AG09319 (cell line): ENCODE results near the gene PARN.
"Not testable (repeated sequence)": the region's sequence is repeated elsewhere in the genome, so short reads cannot be mapped to it uniquely, and the experiment has no call there.

Experiments
- DNase-seq: peaks from one replicate; pipeline ENCODE4 v3.0.0-alpha.2; 2010; ENCODE audit warnings: low read depth; ENCODE audit errors: extremely low read depth
- TF ChIP-seq, protein P1 (sequence below): IDR thresholded peaks from 2 replicates; pipeline ENCODE4 v1.5.1; 2011; ENCODE audit warnings: low read depth, mild to moderate bottlenecking, inconsistent platforms, low read length, moderate library complexity

The PARN gene

DNA sequence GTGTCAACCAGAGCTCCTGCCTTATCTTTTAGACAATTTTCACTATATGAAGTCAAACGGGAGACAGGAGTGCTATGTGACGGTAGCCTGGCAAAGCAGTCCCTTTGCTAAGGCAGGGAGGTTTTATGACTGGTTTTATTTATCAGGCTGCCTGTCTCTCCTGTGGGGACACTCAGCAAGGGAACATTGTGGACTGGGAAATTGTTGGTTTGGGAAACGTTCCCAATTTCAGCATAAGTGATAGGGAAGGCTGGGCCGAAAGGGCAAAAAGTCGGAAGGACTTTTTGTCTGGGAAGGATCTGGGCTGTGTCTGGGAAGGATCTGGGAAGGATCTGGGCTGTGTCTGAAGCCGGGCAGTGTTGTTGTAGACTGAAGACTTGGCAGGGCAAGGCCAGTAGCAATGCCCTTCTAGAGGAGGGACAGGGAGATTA, 211.2 kb downstream of the PARN start:
- DNase-seq, result no peak
- TF ChIP-seq, protein P1, sequence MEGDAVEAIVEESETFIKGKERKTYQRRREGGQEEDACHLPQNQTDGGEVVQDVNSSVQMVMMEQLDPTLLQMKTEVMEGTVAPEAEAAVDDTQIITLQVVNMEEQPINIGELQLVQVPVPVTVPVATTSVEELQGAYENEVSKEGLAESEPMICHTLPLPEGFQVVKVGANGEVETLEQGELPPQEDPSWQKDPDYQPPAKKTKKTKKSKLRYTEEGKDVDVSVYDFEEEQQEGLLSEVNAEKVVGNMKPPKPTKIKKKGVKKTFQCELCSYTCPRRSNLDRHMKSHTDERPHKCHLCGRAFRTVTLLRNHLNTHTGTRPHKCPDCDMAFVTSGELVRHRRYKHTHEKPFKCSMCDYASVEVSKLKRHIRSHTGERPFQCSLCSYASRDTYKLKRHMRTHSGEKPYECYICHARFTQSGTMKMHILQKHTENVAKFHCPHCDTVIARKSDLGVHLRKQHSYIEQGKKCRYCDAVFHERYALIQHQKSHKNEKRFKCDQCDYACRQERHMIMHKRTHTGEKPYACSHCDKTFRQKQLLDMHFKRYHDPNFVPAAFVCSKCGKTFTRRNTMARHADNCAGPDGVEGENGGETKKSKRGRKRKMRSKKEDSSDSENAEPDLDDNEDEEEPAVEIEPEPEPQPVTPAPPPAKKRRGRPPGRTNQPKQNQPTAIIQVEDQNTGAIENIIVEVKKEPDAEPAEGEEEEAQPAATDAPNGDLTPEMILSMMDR, result no peak

DNA sequence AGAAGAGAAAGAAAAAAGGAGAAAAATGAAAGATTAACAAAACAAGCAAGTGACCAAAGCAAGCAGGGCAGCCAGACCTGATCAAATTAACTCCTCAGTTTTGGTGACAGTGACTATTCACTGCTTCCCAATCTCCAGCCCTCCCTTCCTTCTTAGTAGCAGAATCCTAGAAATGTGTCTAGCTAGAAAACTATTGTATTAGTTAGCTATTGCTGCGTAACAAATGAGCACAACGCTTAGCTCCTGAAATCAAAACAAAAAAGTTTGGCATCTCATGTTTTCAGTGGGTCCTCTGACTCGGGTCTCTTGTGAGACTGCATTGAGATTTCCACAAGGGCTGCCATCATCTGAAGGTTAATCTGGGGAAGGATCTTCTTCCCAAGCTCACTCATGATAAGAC, 213.9 kb downstream of the PARN start:
- no peak for DNase-seq
- TF ChIP-seq, protein P1, result no peak

DNA sequence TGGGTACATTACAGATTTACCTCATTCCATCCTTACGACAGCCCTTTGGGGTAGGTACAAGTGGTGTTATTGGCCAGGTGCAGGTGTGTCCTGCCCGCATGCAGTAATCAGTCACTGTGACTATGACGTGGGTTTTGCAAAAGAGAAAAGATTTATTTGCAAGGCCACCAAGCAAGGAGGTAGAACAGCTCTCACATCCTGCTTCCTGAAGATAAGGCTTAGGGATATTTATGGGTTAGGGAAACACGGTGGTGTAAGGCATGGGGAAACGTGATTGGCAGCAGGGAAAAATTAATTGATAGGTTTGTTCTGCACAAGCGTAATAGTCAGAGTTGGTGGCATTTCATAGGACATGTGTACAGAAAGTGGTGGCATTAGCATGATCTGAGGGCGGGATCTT, 214.8 kb downstream of the PARN start:
- no peak for DNase-seq
- TF ChIP-seq, protein P1, result no peak

- TF ChIP-seq, protein P1, result no peak
- DNase-seq, result peak; percentile 82
These were observed 220.5 kb downstream of the PARN start for GRCh38 chr16:14409563-14409962.

DNA sequence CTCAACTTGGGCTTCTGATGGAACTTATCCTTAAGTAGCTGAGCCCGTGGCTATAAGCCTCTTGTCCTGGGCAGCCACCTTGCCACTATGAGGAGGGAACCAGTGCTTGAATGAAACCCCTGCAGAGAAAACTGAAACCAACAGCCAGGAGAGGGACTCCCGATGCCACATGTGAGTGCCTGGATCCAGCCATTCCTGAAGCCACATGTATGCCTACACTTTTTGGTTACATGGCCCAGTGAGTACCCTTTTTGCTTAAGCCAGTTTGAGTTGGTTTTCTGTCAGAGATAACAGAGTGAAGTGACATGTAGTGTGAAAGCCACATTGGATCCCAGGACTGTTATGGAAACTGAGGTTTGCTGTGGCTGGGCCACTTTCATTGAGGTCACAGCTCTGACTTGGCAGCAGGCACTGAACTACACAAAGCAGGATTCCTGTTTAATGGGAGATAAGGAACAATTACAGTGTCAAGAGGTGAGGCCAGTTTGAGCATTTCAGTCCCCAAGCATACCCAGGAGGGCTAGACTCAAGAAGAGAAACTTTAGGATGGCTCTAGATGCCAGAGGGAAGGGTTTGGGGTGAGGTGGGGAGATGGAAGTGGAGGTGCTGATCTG, 222.2 kb downstream of the PARN start:
- DNase-seq, result no peak
- TF ChIP-seq, protein P1, result no peak

DNA sequence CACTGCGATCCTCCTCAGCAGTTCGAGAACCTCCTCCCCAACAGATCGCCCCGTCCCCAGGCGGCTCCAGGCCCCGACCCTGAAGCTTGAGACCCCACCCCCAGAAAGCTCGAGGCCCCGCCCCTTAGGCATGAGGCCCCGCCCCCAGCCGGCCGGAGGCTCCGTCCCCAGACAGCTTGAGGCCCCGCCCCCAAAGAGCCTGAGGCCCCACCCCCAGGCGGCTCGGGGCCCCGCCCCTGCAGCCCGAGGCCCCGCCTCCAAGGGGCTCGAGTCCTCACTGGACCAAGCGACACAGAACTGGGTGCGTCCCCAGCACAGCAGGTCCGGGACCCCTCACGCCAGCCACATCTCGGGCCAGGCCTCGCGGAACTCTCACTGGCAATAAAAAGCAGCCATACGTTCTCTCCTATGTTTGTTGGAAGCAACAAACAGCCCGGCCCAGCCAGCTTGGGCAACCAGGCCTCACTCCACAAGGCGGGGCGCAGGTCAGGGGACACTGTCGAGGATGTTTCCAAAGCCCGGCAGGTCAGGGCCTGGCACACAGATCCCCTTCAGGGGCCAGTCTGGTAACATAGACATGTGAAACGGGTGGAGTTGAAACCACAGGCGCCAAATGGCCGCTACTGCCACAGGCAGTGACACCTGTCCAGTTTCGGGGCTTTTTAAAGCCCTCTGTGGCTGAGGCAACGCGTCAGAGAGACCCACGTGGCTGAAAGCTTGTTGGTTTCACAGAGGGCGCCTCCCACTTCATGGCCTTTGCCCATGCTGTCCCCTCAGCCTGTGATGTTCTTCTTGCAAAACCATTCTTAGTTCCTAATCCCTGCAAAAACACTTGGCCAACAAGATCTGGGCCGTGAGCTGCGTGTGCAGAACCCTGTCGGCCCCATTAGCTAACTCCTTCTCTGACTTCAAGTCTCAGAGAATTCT, 224.2 kb downstream of the PARN start:
- no peak for DNase-seq
- TF ChIP-seq, protein P1, result no peak

GRCh38 chr16:14403001-14403389, 227.1 kb downstream of the PARN start:
- DNase-seq, result not testable (repeated sequence)

DNA sequence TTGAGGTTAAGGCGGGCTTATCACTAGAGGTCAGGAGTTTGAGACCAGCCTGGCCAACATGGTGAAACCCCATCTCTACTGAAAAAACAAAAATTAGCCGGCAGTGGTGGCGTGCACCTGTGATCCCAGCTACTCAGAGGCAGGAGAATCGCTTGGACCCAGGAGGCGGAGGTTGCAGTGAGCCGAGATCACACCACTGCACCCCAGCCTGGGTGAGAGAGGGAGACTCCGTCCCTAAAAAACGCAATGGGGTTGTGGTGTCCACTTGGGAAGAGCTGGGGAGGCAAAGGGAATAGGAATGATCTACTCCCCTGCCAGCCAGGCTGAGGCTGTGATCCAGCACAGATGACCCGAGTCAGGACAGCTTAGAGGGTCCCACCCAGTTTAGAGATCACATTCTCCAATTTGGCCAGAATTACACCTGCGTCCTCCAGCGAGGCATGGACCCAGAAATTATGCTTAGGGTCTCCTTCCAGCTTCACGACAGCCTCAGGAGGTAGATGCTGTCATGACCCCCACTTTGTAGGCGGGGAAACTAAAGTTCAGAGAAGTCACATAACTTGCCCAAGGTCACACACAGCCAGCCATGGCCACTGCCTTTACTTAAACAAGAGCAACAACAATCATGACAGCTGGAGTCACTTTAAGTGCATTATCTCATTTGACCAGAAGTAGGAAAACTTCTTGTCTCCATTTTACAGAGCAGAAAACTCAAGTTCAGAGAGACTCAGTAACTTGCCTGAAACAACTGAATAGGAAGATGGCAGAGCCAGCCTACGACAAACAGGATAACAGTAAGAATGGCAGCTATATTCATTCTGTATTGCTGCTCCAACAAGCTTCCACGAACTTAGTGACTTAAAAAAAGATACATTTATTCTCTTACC, 227.7 kb downstream of the PARN start:
- DNase-seq, result not testable (repeated sequence)

GRCh38 chr16:14401711-14402061, 228.4 kb downstream of the PARN start:
- not testable (repeated sequence) for DNase-seq

DNA sequence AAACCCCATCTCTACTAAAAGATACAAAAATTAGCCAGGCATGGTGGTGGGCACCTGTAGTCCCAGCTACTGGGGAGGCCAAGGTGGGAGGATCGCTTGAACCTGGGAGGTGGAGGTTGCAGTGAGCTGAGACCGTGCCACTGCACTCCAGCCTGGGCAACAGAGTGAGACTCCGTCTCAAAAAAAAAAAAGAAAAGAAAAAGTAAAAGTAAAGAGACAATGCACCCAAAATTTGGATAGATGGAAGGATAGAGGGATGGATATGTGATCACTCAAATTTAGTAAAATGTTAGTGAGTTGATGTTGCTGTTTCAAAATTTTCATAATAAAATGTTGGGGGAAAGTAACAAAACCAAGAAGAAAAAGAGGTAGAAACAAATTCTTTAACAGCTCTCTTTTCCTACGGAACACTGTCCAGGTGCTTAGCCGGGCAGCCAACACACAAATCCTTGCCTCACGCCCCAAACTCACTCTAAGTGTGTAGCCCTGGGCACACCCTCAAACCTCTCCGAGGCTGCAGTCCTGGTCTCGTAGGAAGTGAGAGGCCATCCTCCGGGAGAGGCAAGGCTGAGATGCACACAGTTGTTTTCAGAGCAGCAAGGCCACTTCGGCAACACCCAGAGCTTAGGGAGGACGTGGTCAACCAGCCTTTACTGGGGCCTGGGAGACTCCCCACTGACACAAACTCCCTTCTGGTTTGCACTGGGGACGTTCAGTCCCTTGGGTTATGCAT, 228.9 kb downstream of the PARN start:
- not testable (repeated sequence) for DNase-seq
